HG03439 (cell line): Measurements from ENCODE around the gene MAP6.

Experiments
- ATAC-seq: cut with Tn5 transposase; IDR thresholded peaks from one replicate; pipeline ENCODE4 v1.9.1; 2021; ENCODE audit warnings: mild to moderate bottlenecking, moderate library complexity; ENCODE audit not compliant: unreplicated experiment

The MAP6 gene

GRCh38 chr11:75571625-75572024 lies 97.2 kb downstream of the MAP6 start:
- ATAC-seq: no peak

DNA sequence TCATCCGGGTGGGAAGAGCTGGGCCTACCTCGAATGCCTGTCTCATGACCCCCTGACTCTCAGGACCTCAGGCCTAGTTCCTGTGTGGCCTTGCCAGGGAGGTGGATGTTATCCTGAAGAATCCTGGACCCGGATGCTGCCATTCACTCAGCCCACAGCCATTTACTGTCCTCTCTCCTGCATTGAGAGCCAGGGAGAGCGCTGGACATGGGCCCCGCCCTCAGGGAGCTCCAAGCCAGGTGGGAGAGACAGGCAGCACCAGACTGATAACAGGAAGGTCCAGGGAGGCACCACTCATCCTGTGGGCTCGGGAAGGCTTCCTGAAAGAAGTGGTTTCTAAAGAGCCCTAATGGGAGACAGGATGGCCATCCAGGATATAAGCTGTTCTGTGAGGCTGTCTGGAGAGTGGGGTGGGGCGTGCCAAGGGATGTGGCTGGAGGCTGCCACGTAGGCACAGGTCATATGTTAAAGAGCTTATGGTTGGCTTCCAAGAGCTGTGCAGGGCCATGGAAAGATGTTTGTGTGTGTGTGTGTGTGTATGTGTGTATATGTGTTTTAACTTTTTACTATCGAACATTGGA lies 98.2 kb downstream of the MAP6 start:
- no peak for ATAC-seq

DNA sequence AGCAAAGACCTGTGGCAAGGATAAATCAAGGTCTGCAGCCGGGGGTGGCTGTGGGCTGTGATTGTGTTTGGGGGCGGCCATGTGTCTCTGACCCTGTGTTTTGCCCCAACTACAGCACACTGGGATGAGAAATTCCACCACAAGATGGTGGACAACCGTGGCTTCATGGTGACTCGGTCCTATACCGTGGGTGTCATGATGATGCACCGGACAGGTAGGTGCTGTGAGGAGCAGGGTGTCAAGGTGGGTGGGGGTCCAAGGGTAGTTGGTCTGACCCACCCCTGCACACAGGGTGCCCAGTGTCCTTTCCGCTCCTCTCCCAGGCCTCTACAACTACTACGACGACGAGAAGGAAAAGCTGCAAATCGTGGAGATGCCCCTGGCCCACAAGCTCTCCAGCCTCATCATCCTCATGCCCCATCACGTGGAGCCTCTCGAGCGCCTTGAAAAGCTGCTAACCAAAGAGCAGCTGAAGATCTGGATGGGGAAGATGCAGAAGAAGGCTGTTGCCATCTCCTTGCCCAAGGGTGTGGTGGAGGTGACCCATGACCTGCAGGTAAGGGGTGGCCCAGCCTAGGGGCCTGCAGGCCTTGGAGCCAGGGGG lies 100.1 kb downstream of the MAP6 start:
- ATAC-seq: no peak

GRCh38 chr11:75567971-75568370 lies 100.9 kb downstream of the MAP6 start:
- ATAC-seq: no peak

DNA sequence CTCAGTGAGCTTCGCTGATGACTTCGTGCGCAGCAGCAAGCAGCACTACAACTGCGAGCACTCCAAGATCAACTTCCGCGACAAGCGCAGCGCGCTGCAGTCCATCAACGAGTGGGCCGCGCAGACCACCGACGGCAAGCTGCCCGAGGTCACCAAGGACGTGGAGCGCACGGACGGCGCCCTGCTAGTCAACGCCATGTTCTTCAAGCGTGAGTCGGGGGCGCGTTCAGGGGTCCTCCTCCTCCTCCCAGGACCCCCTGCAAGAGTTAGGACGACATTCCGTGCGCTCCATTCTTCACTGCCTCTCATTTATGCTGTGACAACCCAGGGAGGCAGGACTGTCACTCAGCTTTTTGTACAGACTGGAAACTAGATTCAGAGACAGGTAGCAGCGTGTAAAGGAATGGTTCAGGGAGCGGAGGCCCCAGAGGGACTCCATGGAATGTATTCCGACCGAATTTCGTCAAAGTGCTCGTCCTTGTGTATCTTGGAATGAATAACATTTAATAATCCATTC lies 102.0 kb downstream of the MAP6 start:
- no peak for ATAC-seq

- ATAC-seq: no peak
Observed at GRCh38 chr11:75565916-75566762, 102.7 kb downstream of the MAP6 start.

DNA sequence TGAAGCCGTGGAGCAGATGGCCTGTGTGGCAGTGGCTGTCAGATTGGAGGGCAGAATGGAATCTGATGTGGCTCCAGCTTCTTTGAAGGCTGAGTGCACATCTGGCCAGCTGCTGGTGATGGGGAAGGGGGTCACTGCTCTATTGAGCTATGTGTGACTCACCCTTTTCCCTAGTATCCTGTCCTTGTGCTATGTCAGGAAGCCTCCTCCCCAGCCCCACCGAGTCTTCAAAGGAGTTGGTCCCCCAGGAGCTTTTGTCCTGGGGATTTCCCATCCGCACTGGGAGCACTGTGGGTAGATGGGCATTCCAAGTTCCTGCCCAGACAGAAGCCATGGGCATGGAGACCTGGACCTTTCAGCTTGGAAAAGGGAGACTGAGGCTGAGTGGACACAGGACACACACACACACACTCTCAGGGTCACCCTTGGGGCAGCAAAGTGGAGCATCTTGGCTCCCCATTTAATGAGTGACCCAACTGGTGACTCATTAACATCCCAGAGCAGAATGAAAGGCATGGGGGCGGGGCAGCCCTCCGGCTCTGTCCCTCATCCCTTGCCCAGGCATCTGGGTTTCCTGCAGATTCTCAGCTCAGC lies 103.5 kb downstream of the MAP6 start:
- no peak for ATAC-seq

- ATAC-seq: no peak
Observed at GRCh38 chr11:75563978-75564552, 104.8 kb downstream of the MAP6 start.

GRCh38 chr11:75563501-75563977 lies 105.3 kb downstream of the MAP6 start:
- ATAC-seq: no peak

GRCh38 chr11:75562836-75563484 lies 105.9 kb downstream of the MAP6 start:
- no peak for ATAC-seq

GRCh38 chr11:75562048-75562835 lies 106.6 kb downstream of the MAP6 start, which contains the start of gene SERPINH1:
SERPINH1 (plus strand) TSS chr11:75562253; CDS start chr11:75566350, 4,097 bp downstream.
- peak; percentile 68 for ATAC-seq

DNA sequence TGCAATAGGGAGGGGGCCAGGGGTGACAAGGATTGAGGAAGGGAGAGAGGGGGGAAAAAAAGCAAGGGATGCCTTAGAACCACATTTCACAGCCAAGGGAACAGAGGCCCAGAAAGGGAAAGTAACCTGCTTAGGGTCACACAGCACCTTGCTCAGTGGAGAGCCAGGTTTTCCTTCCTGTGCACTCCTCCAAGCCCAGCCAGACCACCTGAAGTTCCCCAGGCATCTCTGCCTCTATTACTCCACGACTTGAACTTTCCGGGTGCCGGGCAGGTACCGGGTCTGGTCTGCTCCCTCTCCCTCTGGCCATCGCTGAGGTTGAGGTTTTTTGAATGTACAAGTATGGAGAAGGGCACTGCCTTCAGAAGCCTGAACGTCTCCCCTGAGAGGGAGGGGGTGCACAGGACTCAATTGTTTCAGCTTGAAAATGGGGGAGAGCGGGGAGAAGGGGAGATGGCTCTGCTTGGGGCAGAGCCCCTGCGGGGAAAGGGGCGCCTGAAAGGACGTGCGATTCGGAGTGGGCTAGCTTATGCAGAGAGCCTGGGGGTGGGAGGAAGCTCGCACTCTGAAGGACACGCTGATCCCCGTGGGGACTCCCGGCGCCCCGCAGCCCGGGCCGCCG lies 107.3 kb downstream of the MAP6 start:
- ATAC-seq: no peak

DNA sequence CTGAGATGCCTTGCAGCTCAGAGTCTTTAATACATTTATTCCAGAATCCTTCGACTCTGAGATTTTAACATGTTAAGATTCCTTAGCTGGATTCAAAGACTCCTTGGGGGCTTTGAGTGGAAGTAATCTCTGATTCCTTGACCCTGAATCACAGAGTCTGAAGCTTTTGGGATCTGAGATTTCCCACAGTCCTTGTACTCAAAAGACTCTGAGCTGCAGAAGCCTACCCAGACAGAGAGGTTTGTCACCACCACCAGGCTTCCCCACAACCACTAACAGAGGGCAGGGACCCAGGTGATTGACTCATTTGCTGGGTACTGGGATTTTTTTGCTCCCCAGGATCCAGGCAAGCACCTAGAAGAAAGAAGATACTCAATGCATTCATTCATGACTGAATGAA lies 108.2 kb downstream of the MAP6 start:
- no peak for ATAC-seq

DNA sequence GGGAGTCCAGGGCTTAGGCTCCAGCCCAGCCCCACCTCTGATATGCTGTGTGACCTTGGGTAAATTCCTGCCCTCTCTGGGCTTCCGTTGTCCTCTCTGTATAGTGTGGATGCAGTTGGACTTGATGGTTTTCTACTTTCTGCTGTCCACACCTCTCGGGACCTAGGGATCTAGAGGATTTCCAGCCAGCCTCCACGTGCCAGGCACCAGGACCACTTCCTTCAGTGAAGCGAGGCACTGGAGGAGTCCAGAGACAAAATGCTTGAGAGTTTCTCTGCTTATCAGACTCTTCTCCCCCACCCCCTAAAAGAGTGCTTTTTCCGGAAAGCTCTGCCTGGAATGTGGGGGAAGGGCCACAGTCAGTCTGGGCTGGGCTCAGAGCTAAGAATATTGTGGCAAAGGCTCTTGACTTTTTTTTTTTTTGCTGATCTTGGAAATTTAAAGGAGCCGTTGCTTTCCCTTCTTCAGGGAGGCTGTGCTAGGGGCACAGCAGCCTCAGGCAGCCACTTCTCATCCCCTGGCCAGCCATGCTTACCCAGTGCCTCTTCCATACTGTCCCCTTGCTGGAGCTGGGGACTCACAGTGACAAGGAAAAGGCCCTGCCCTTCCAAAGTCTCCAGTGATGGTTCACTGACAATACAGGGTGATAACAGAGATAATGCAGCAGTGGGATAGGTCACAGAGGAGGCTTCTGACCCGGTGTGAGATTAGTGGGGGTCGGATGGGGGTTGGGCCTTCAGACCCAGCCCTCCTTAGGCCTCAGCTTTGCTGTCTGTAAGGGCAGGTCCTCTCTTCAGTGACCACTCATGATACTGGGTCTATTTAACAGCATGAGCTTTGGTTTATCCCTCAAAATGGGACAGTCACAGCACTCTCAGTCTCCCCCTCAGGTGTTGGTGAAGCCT lies 109.6 kb downstream of the MAP6 start:
- ATAC-seq: no peak

DNA sequence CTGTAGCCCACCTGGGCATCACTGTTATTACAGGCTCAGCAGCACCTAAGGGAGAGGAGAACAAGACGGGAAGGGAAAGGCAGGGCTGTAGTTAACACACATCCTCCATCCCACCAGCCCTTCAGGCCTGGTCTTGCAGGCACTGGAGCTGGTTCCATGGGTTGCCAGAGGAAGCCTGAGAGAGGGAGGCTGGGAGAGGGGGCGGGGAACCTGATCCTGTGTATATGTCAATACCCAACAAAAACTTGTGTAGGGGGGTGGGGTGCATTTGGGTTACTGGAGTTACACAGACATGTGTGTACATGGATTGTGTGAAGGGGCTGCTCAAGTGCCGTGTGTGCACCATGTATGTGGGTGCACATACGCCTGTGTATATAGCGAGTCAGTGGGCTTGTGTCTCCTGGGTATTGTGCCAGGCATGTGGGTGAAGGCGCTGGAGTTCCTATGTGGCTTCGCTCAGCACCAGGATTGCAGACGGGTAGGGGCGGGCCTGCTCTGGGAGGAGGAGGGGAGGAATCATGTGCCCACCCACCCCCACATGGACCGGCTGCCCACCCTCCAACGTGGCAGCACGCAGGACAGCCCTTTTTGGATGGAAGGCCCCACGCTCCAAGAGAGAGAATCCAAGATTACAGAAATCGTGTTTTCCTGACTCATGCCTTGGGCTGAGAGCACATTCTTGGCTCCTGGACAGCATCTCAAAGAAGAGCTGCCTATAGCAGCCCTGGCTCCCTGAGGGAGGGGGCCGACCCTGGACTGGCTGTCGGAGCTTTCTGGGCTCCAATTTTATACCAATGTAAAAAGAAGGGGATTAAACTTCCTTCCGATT lies 111.0 kb downstream of the MAP6 start:
- no peak for ATAC-seq

- no peak for ATAC-seq
Observed at GRCh38 chr11:75556275-75556674, 112.6 kb downstream of the MAP6 start.

- ATAC-seq: no peak
Observed at GRCh38 chr11:75555079-75555811, 113.6 kb downstream of the MAP6 start.
